Activated gamma-delta T cell (primary cell): ENCODE measurements around the gene F7.

ENCODE experiments used
- DNase-seq: peaks from one replicate; lab custom pipeline; 2025; lab: John Stamatoyannopoulos, UW

Gene F7

GRCh38 chr13:113118261-113119021 is 12.8 kb downstream of the F7 start:
- no peak for DNase-seq

GRCh38 chr13:113119166-113119821 is 13.7 kb downstream of the F7 start:
- DNase-seq, result no peak

- DNase-seq, result no peak
Measured at GRCh38 chr13:113119822-113120189, 14.2 kb downstream of the F7 start.

GRCh38 chr13:113120300-113121182 is 14.9 kb downstream of the F7 start:
- no peak for DNase-seq

- DNase-seq, result no peak
Measured at GRCh38 chr13:113121183-113121927, 15.8 kb downstream of the F7 start.

- DNase-seq, result no peak
Measured at GRCh38 chr13:113121928-113122471, 16.4 kb downstream of the F7 start.

- no peak for DNase-seq
Measured at GRCh38 chr13:113122550-113123225, 17.1 kb downstream of the F7 start, which contains the start of gene F10. TSS of gene F10 (plus strand) at chr13:113122799. CDS start at chr13:113122856, 57 bp downstream.

GRCh38 chr13:113123226-113124201 is 17.9 kb downstream of the F7 start:
- no peak for DNase-seq

- DNase-seq, result no peak
Measured at GRCh38 chr13:113124211-113124970, 18.8 kb downstream of the F7 start.

GRCh38 chr13:113125506-113126264 is 20.1 kb downstream of the F7 start:
- no peak for DNase-seq

- no peak for DNase-seq
Measured at GRCh38 chr13:113126265-113127150, 20.9 kb downstream of the F7 start.

- DNase-seq, result no peak
Measured at GRCh38 chr13:113129480-113129879, 23.9 kb downstream of the F7 start.

GRCh38 chr13:113129921-113130750 is 24.5 kb downstream of the F7 start:
- no peak for DNase-seq

- DNase-seq, result no peak
Measured at GRCh38 chr13:113135281-113135760, 29.7 kb downstream of the F7 start.

GRCh38 chr13:113137691-113138298 is 32.2 kb downstream of the F7 start:
- no peak for DNase-seq
